Measurements from ENCODE around the gene FSIP2.
A peak's percentile ranks its signal among the peaks of the same experiment; 100 is the strongest.

The FSIP2 gene, protein sequence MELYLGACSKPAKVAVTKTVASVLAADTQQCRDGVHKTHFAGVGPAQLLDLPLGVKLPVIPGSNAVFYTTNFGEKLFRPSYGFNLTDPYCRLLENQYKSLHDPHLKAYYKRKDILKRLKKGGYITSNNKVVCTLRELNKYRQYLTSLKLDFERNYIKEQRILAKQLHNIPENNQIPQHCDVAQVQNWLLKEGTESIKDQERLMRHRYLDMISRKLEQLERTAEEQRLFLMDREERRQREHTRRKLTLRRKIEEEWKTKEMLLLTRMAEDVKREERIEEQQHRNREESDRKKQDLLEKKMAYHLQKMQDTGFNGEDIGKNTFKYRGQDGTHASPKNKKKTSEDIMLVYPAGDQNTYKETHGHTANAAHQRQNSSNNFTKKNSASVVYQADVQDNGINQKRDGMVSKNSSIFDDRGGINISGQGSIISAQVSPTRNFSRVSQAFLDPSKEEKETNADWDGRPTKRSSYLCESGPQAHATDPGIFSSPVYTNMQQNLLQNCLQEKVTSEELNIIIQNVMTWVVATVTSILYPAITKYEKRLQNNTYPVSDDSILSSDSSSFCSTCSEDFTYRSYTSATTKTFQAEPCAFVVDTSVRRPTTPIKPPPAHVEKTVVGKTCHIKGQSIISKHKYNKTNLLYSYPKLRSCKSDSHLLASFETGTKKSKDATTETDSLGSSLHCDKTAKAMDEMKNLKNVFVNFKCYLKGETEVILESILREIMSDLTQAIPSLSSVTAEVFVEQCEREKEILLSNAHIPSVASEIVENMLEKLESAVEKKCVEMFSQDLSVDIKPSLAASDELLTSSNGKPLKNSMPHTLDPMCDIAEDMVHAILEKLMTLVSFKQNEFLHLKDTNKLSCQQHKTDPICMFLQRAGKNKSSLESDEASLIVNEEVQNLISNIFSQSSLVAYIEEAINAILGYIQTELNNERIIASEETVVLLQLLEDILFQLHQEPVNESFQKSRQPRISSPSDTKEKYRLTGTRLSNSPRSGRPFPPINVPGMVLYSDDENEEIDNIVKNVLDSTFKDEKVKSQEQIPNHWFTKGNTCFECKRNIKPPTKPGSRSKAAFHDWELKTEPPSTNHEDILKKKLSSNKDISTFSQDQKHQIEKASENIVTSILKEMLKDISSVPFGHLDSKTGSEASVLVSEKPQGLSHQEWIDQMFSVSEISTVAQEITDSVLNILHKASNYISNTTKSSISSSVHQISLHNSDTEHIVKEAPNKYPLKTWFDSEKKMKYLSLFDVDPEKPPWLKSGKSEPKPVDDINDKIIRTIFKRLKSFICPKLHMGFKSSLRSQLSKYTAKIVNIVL (N-terminal part only)

DNA sequence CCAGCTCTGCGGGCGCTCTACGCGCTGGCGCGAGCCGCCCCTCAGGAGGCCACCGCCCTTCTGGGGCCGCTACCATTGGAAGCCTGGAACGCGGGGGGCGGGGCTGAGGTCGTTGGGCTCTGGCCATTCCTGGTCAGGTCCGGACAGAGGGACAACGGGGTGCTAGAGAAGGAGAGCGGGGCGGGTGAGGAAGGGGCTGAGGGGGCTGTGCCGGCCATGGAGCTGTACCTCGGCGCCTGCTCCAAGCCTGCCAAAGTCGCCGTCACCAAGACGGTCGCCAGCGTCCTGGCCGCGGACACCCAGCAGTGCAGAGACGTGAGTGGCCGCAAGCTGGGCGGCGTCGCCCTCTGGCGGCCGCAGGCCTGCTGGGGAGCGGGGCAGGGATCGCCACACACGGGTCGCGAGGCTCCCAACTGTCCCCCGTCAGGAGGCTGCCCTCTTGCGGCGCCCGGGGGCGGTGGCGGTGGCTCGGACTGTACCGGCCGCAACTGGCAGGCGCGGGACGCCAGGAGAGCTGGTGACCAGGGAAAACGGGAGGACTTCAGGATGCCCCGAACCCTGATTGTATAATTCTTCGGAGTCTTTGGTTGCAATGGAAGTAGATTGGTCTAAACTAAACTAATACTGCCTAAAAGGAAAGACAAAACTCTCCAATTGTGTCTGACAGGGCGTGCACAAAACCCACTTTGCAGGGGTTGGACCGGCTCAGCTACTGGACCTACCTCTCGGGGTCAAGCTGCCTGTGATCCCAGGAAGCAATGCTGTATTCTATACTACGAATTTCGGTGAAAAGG is at the start of gene FSIP2:
Gene FSIP2 (plus strand): TSS at position 126 of the 794 bp plus-strand sequence. CDS start 91 bp downstream, at position 217.
- Mint-ChIP-seq H3K27ac (ENCODE audit: low read depth) (no peak within 1 kb of the TSS), H3K9me3 (peaks cover 31% of the 10 kb centered on the region), H3K36me3 (ENCODE audit: insufficient read depth) (no peaks in the 10 kb centered on the region), H3K27me3 (no peaks in the 10 kb centered on the region), H3K4me3 (no peak within 1 kb of the TSS), H3K4me1 (no peaks in the 10 kb centered on the region)
- no peak for DNase-seq (ENCODE audit: low spot score in 2 of 2)
- peak; percentile 43 for ATAC-seq (replicated peaks; ENCODE audit: extremely low read depth, poor library complexity, severe bottlenecking)

DNA sequence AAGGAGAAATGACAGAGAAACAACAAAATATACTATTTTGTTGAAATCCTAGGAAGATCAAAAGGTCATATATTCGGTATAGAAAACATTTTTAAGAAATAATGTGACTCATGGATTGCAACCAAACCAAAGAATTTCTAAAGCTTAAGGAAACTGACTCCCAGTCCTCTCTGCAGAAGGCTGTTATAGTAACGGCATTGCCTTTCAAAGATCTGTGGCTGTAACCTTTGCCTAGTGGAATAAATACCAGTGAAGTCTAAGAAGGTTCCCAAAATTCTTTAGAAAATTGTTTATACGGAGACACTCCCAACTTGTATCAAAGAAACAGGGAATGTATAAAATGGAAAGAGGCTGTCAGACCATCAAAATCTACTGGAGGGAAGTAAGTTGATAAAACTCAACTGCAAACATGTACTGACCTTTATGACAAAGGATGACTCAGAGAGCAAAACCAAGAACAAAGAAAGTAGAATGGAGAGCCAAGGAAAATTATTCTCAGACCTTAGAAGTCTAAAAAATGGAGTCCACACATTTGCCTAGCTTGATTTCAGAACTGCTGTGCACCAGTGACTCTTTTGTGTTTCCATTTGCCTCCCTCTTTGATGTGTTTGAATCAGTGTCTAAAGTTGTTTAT is 48.6 kb upstream of the FSIP2 start:
- ATAC-seq (replicated peaks; ENCODE audit: extremely low read depth, poor library complexity, severe bottlenecking), result no peak
- no peaks in the 10 kb centered on the region for H3K27me3 Mint-ChIP-seq

DNA sequence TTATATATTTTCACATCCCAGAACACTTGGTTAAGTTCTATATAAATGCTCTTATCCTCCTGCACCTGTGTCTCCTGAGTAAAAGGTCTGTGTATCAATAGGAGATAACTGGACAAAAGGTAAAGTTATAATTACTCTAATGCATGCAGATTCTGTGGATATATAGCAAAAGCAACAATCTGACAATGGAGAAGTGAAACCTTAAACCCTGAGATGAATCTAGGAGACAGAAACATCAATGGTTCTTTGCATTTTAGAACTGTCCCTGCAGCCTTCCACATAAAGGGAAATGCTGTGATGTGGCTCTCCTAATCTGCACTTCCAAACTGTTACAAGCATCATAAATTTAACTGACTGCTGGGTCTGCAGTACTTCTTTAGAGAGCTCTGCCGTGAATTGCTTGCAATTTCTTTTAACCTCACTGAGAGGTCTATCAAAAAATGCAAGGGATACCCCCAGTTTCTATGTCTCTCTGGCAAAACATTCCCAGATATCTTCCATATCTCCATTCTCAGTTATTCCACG is 42.8 kb upstream of the FSIP2 start:
- DNase-seq (ENCODE audit: low spot score in 2 of 2) (no peak), ATAC-seq (replicated peaks; ENCODE audit: extremely low read depth, poor library complexity, severe bottlenecking) (no peak)
- Mint-ChIP-seq H3K36me3 (ENCODE audit: insufficient read depth) (no peaks in the 10 kb centered on the region), H3K4me3 (no peak overlapping the region), H3K27ac (ENCODE audit: low read depth) (no peak overlapping the region), H3K9me3 (peaks cover 5% of the 10 kb centered on the region), H3K4me1 (no peaks in the 10 kb centered on the region), H3K27me3 (no peaks in the 10 kb centered on the region)

More for the DNA sequence above, 48.6 kb upstream of the FSIP2 start:
- no peak overlapping the region for H3K4me3 Mint-ChIP-seq
- no peak for DNase-seq (ENCODE audit: low spot score in 2 of 2)
- no peaks in the 10 kb centered on the region for H3K4me1 Mint-ChIP-seq
- no peak overlapping the region for H3K27ac Mint-ChIP-seq (ENCODE audit: low read depth)
- peaks cover 29% of the 10 kb centered on the region for H3K9me3 Mint-ChIP-seq
- no peaks in the 10 kb centered on the region for H3K36me3 Mint-ChIP-seq (ENCODE audit: insufficient read depth)

DNA sequence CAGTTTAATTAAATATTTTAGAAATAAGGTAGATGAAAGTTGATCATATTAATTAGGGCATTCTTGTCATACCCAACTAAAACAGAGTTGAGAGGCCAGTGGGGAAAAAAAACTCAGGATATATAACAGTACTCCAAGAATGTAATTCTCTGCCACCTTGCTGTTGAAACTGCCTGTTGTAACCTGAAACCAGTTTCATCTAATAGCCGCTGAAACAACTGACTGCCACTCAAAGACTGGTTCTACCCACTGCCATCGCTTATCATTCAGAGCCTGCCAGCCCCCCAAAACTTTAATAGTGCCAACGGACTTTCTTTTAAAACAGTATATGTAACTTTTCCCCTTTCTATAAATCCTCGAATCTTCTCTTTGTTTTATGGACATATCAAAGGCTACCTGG is 37.7 kb upstream of the FSIP2 start:
- H3K27me3 Mint-ChIP-seq, result no peaks in the 10 kb centered on the region
- H3K9me3 Mint-ChIP-seq, result no peaks in the 10 kb centered on the region
- DNase-seq (ENCODE audit: low spot score in 2 of 2) (no peak), ATAC-seq (replicated peaks; ENCODE audit: extremely low read depth, poor library complexity, severe bottlenecking) (no peak)
- H3K4me1 Mint-ChIP-seq, result no peaks in the 10 kb centered on the region
- no peak overlapping the region for H3K4me3 Mint-ChIP-seq
- no peak overlapping the region for H3K27ac Mint-ChIP-seq (ENCODE audit: low read depth)
- H3K36me3 Mint-ChIP-seq (ENCODE audit: insufficient read depth), result no peaks in the 10 kb centered on the region

DNA sequence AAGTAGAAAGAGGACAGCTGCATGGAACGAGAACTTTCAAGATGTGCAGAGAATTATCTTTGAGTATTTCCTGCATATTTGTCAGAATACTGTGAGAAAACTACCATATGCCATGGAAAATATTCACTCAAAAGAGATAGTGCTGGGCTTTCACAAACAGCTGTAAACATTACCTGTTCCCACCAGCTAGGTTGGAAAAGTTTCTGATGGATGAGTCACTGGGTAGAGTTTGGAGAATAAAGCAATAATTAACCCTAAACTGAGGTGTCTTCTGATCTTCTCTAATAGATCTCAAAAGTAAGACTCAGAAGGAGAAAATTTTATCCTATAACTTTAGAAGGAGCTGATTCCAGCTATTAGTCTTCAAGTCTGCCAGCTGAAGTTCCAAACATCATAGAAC is 3.9 kb upstream of the FSIP2 start:
- Mint-ChIP-seq H3K36me3 (ENCODE audit: insufficient read depth) (no peaks in the 10 kb centered on the region), H3K27me3 (no peaks in the 10 kb centered on the region), H3K9me3 (peaks cover 21% of the 10 kb centered on the region), H3K27ac (ENCODE audit: low read depth) (no peak overlapping the region), H3K4me1 (no peaks in the 10 kb centered on the region), H3K4me3 (no peak overlapping the region)
- DNase-seq (ENCODE audit: low spot score in 2 of 2), result no peak
- ATAC-seq (replicated peaks; ENCODE audit: extremely low read depth, poor library complexity, severe bottlenecking), result no peak

DNA sequence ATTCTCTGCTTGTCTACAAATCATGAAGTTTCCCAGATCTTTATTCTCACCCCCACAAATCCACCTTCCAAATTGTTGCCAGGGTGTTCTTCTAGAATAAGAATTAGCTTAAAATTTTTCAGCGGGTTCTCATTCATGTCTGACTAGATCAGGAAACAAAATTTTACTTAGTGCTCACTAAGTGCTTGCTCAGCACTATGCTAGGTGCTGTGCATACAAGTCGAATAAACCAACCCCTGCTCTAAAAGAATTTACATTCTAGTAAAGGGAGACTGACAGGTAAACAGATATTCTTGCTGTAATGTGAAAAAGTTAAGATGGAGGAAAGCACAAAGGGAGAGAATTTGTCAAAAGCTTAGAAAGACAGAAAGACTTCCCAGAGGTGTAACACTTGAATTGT is 2.4 kb upstream of the FSIP2 start:
- no peaks in the 10 kb centered on the region for H3K4me1 Mint-ChIP-seq
- no peak overlapping the region for H3K4me3 Mint-ChIP-seq
- H3K27me3 Mint-ChIP-seq, result no peaks in the 10 kb centered on the region
- no peak for ATAC-seq (replicated peaks; ENCODE audit: extremely low read depth, poor library complexity, severe bottlenecking)
- H3K36me3 Mint-ChIP-seq (ENCODE audit: insufficient read depth), result no peaks in the 10 kb centered on the region
- DNase-seq (ENCODE audit: low spot score in 2 of 2), result no peak
- H3K9me3 Mint-ChIP-seq, result peaks cover 26% of the 10 kb centered on the region
- H3K27ac Mint-ChIP-seq (ENCODE audit: low read depth), result no peak overlapping the region

DNA sequence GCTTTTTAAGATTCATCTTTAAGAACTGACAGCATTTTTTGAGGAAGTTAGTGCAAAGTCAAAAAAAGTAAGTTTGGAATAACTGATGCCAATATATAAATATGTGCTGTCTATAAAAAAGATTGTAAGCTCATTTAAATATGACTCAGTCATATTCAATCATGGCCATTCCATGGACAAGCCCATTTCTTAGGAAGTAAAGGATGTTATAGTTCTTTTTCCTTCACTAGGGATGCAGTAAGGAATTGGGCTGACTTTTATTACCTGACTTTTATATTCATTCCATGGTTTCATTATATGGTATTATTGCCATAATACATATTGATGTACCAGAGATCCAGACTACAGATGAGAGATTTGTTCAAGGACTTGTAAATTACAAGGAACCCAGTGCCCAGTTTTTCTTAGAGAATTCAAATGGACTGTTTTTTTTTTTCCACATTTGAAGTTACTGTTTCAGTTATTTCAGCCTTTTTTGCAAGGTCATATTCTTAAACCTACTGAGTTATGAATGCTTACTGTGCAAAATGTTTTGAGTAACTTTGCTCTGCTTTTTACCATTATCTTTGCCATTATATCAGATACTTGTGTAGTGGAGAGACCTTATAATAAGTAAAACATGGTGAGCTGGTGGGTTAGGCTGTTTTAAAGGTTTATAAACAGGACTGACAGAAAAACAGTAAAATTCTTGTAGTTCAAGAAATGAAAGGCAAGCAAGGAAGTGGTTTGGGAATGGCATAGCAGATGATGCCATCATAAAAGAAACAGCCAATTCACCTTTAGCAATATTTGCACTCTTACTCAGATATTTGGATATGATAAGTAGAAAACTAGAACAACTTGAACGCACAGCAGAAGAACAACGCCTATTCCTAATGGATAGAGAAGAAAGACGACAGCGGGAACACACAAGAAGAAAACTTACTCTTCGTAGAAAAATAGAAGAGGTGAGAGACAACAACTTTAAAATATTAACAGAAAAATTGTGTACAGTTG is 7.6 kb downstream of the FSIP2 start:
- no peak overlapping the region for H3K27ac Mint-ChIP-seq (ENCODE audit: low read depth)
- H3K9me3 Mint-ChIP-seq, result peaks cover 20% of the 10 kb centered on the region
- H3K4me3 Mint-ChIP-seq, result no peak overlapping the region
- H3K27me3 Mint-ChIP-seq, result no peaks in the 10 kb centered on the region
- no peak for DNase-seq (ENCODE audit: low spot score in 2 of 2)
- H3K4me1 Mint-ChIP-seq, result no peaks in the 10 kb centered on the region
- ATAC-seq (replicated peaks; ENCODE audit: extremely low read depth, poor library complexity, severe bottlenecking), result no peak
- peaks cover 1% of the 10 kb centered on the region for H3K36me3 Mint-ChIP-seq (ENCODE audit: insufficient read depth)

DNA sequence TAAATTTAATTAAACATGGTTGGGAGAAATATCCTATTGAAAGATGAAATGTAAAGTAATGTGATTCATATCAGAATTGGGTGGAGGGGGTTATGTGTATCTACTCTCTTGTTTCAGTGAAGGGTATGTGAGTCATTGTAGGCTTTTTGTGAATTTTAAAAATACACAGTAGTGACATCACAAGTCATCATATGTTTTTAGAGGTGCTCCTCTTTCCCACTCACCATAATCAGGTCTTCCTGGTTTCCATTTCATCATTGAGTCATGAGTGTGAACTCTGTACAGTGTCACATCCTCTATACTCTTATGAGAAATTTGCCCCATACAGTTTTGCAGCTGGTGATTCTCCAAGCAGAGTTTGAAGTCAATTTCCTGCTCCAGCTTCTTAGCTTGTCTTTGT is 18.8 kb downstream of the FSIP2 start:
- H3K27ac Mint-ChIP-seq (ENCODE audit: low read depth), result no peak overlapping the region
- ATAC-seq (replicated peaks; ENCODE audit: extremely low read depth, poor library complexity, severe bottlenecking), result no peak
- DNase-seq (ENCODE audit: low spot score in 2 of 2), result no peak

DNA sequence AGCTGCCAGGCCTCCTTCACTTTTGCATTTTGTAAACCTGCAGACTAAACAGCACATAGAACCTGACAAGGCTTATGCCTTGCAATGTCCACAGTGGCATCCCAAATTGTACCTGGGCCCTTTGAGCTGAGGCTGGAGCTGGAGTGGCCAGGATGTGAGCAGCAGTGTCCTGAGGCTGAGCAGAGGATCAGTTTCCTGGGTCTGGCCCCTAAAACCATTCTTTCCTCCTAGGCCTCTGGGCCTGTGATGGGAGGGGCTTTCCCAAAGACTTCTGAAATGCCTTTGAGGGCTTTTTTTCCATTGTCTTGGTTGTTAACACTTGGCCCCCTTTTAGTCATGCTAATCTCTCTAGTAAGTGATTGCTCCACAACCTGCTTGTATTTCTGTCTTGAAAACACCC is 32.8 kb downstream of the FSIP2 start:
- Mint-ChIP-seq H3K9me3 (peaks cover 38% of the 10 kb centered on the region), H3K4me1 (no peaks in the 10 kb centered on the region), H3K27ac (ENCODE audit: low read depth) (no peak overlapping the region)

More for the DNA sequence above, 18.8 kb downstream of the FSIP2 start:
- Mint-ChIP-seq H3K27me3 (no peaks in the 10 kb centered on the region), H3K4me1 (no peaks in the 10 kb centered on the region), H3K36me3 (ENCODE audit: insufficient read depth) (no peaks in the 10 kb centered on the region), H3K9me3 (peaks cover 20% of the 10 kb centered on the region), H3K4me3 (no peak overlapping the region)

DNA sequence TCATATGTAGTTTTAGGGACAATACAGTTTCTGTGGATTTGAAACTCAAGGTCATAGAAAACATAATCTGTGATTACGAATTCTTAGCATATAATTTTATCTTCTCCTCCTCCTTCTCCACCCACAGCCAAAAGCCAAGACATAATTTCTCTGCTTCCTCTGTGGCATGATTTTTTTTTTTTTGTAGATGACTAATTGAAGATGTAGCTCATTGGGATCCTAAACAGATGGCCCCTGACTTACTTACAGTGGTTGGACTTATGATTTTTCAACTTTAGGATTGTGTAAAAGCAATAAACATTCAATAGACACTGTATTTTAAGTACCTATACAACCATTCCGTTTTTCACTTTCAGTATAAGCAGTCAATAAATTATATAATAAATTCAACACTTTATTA is 42.3 kb downstream of the FSIP2 start:
- no peak for ATAC-seq (replicated peaks; ENCODE audit: extremely low read depth, poor library complexity, severe bottlenecking)
- H3K27me3 Mint-ChIP-seq, result no peaks in the 10 kb centered on the region

More for the DNA sequence above, 32.8 kb downstream of the FSIP2 start:
- DNase-seq (ENCODE audit: low spot score in 2 of 2) (no peak), ATAC-seq (replicated peaks; ENCODE audit: extremely low read depth, poor library complexity, severe bottlenecking) (no peak)
- Mint-ChIP-seq H3K4me3 (no peak overlapping the region), H3K27me3 (no peaks in the 10 kb centered on the region), H3K36me3 (ENCODE audit: insufficient read depth) (no peaks in the 10 kb centered on the region)

More for the DNA sequence above, 42.3 kb downstream of the FSIP2 start:
- Mint-ChIP-seq H3K27ac (ENCODE audit: low read depth) (no peak overlapping the region), H3K9me3 (peaks cover 5% of the 10 kb centered on the region), H3K4me3 (no peak overlapping the region), H3K36me3 (ENCODE audit: insufficient read depth) (peaks cover 1% of the 10 kb centered on the region), H3K4me1 (no peaks in the 10 kb centered on the region)
- DNase-seq (ENCODE audit: low spot score in 2 of 2), result no peak
